GM19463 (cell line): ENCODE data around the gene ZBTB40.

Source experiments
- ATAC-seq: cut with Tn5 transposase; IDR thresholded peaks from one replicate; pipeline ENCODE4 v1.9.1; 2021; ENCODE audit warnings: mild to moderate bottlenecking, moderate library complexity; ENCODE audit not compliant: unreplicated experiment

The ZBTB40 gene

DNA sequence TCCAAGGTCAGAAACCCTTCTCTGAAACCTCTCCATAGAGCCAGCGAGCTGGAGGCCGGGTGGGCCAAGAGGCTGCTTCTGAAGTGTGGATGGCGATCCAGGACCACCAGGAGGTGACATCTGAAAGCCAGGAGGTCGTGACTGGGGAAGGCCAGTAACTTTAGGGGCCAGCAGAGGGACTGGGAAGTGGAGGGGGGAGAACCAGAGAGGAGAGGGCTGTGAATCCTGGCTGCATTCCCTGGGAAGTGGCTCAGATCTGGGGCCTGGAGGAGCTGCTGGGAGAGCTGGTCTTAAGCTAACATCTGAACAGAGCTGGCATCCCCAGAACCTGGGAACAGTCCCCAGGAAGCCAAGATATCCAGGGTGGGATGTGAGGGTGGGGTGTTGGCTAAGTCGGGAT is 100.4 kb downstream of the ZBTB40 start:
- ATAC-seq: no peak

DNA sequence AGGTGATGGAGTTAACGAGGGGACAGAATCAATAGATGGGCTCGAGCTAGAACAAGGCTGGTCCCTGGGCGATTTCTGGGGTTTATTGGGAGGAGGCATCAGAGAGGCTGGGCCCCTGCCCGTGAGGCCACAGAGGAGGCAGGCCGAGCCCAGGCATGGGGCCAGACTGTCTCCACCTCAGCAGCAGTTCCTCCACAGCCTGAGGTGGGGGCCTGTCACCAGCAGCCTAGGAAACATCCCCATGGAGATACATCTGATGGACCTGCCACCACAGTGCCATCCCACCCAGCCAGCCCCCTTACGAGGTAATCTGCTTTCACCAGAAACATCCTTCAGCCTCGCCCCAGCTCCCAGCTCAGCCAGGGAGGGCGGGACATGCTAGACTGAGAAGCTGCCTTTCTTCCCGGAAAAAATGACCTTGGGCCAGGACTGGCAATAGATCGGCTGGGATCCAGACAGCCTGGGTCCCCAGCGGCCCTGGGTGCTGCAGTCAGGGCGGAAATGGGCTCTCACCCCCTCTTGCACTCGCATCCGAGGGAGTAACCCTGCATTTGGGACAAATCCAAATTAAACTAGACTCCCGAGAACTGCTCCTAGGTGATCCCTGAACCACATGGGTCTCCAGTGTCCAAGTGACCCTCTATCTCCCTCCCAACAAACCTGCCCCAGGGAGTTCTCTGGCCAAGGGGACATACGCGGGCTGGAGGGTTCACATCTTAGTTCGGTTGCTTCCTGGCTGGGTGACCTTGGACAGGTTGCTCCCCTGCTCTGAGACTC is 101.6 kb downstream of the ZBTB40 start:
- no peak for ATAC-seq

DNA sequence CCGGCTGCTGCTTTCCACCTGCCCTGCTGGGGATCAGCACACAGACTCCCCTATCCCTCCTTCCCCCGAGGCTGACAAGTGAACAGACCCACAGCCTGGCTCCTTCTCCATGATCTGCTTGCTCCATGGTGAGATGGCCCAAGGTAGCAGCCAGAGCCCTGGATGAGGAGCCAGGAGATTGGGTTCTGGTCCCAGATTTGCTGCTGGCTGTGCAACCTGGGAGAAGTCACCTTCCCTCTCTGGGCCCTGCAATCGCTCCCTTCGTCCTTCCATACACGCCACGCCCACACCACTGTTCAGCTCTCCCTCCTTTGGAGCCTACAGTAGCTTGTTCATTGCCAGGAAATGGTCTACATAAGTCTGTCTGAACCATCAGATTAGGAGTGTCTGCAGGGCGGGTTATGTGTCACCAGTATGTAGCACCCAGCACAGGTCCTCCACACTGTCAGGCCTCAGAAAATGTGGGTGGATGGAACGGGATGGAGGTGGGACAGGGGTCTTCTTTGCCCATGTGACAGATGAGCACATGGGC is 102.4 kb downstream of the ZBTB40 start:
- ATAC-seq: no peak

DNA sequence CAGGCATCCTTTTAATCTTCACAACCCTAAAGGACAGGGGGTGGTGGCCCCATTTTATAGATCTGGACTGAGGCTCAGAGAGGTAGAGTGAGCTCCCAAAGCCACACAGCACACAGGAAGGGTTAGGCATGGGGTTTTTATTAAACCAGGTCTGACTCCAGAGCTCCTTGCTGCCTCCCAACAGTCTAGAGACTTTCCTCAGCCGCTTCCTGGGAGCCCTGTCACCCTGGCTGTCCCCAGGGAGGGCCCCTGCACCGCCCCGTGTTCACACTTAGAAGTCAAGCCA is 103.7 kb downstream of the ZBTB40 start:
- no peak for ATAC-seq

DNA sequence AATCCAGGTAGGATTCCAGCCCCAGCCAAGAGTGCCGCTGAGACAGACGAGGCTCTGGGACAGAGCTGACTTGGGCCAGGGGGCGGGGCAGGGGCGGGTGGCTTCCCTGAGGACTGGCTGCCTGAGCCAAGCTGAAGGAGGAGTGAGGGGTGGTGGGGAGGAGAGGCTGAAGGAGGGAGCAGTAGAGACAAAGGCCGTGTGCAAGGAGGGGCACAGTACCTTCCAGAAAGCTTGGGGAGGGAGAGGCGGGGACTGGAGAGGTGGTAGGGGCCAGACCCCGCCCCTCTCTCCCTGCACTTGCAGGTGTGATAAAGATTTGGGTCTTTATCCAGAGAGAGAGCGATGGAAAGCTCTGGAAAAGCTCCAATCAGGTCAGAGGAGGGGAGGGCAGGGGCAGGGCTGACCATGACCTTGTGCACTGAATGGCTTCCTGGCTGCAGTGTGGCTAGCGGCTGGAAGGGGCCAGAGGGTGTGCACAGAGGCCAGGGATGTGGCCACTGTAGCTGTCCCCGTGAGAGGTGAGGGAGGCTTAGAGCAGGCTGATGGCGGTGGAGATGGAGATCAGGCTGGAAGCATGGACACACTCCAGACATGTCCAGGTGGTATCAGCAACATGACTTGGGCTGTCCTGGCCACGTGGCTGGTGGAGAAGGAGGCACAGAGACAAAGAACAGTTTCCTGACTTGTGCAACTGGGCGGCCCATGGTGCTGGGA is 104.9 kb downstream of the ZBTB40 start:
- no peak for ATAC-seq

DNA sequence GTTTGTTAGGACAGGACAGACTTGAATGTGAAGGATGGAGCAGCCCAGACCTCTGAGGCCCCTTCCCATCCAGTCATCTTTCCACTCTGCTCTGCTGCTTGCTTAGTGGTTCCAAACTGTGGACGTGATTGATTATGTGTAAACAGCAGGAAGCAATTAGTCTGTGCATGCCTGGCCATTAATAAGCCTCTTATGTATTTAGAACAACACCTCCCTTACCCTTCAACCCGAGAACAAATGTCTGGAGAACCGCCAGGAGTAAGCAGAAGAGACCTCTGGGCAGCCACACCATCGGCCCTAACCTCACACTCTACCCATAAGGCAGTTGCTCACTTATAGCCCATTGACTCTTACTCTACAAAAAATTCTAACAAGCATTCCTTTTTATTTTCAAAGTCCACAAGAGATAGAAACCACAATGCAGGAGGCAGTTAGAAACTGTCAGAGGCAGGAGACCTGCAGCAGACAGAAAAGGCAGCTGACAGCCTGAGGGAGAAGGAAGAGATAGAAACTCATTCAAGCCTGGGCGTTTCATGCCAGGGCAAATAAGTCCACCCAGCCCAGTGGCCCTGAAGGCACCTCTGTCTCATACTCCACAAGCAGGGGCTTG is 105.8 kb downstream of the ZBTB40 start:
- no peak for ATAC-seq

DNA sequence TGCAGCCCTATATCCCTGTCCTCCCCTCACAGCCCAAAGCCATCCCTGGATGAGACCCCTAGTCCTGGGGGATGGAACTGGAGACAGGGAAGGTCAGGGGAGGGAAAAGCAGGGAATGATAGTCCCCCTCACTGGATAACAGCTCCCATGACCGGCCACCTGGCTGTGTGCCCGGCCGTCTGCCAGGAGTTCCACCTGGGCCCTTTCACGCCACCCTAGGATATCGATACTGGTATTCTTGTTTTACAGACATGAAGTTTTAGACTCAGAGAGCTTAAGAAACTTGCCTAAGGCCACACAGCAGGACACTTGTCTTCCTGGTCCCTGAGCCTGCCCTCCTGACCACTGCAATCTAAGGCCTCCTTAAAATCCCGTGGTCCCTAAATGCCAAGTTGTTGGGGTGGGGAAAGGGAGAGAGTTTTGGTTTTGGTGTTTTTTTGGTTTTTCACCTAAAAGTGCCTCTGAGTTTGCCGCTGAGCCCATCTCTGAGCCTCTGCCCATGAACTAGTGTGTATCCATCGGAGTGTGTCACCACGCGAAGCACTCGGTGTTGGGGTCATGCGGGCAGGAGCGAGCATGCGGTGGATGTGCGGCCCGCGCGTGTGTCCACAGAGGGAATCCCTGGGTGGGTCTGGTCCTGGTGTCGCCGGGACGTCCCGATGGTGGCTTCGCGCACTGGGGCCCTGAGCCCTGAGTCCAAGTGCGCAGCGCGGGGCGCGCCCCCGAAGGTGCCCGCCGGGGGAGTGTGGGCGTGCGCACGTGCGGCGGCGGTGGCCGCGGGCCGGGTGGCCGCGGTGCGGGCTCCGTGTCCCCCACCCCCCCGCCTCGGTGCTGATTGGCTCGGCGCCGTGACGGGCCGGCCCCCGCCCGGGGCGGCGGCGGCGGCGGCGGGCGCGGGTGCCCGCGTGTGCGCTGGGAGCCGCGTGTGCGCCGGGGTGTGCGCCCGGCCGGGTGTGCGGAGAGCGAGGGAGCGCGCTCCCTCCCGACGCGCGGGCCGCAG is 111.2 kb downstream of the ZBTB40 start, which contains the start of gene EPHA8:
EPHA8 (plus strand) TSS at position 906 of the 1,000 bp plus-strand sequence. CDS start 147 bp downstream, outside the sequence.
- no peak for ATAC-seq

DNA sequence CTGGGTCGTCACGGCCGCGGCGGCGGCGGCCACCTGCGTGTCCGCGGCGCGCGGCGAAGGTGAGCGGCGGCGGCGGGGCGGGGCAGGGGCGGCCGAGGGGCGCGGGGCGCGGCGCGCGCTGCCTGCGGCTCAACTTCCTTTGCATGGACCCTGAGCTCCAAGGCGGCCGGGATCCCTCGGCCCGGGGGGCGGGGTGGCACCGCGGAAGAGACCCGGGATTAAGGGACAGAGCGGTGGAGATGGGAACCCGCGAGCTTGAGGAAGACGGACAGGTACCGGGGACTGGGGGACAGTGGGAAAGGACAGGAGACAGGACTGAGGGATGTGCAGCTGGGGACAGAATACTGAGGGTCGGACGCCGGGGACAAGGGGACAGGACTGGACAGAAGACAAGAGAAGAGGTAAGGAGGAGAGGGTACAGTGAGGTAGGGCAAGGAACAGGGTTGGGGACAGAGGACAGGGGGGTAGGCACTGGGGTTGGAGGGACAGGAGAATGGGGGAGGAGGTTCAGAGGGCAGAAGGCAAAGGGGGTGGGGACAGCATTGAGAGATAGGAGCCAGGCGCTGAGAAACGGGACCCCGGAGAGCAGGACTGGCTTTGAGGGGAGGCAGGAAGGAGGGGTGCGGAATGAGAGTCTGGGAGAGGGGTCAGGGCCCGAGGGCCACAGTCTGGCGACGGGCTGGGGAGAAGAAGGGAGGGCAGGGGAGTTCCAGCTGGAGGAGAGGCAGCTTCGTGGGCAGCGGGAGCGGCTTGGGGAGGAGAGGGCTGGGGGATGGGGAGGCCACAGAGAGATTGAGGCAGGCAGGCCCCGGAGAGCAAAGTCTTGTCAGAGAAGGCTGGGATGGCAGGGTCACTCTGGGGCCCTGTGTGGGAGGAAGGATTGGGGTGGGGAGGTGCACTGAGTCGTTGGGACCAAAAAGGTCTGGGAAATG is 112.3 kb downstream of the ZBTB40 start:
- no peak for ATAC-seq

DNA sequence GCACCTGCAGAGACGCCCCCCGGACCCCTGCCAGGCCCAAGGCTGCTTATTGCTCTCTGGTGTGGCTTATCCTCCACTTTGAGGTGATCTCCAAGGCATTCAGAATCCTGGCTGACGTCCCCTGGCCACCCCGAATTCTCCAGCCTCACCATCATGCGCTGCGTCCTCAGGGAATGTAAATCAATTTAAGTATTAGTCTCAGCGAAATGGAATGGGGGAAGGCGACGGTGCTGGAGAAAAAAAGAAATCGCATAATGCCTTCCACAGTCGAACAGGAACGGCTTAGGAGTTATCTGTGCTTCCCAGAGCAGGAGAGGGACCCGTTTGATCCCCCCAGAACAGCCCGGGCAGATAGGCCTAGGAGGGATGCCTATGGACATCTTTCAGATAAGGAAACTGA is 114.5 kb downstream of the ZBTB40 start:
- no peak for ATAC-seq

DNA sequence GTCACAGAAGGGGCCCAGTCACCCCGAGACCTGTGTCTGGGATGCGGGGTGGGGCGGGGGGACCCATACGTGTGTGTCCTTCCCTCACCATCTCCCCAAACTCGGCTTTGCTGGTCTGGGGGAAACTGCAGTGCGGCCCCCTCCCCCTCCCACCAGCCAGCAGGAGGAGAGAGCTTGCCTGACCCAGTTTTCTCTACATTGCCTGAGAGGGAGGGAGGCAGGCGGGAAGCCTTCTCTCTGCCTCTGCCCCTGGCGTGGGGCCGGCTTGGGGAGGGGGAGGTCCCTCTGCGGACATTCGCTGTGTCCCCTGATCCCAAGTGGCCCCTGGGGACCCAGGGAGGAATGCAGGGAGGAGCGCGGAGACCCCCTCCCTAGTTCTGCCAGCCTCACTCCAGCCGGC is 115.5 kb downstream of the ZBTB40 start:
- ATAC-seq: no peak

DNA sequence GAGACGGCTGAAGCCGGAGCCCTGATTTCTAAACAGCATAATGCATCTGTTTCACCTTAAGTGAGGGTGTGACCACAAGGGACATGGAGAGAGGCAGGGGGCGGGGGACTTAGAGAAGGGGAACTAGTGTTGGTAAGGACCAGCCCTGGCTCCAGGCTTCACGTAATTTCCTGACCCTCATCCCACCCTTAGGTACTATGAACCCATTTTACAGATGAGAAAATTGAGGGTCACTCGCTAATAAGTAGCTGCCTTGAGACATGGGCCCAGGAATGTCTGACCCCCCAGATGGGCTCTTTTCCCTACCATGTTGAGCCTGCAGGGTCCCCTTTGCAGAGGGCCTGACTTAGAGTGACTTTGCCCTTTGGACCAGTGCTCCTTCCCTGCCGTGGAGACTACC is 116.3 kb downstream of the ZBTB40 start:
- no peak for ATAC-seq

DNA sequence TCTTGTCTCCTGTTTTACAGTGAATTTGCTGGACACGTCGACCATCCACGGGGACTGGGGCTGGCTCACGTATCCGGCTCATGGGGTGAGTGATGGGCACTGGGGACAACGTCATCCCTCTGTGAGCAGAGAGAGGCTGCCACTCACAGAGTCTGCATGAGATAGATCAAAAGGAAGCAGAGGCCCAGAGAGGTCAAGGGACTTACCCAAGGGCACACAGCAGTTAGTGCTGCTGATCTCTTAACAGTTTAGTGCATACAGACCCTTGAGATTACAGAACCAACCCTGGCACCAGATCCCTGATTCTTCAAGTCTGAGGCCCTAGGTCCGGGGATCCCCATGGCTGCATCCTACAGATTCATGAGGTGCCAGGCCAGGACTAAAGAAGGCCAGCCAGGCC is 117.6 kb downstream of the ZBTB40 start:
- ATAC-seq: no peak

DNA sequence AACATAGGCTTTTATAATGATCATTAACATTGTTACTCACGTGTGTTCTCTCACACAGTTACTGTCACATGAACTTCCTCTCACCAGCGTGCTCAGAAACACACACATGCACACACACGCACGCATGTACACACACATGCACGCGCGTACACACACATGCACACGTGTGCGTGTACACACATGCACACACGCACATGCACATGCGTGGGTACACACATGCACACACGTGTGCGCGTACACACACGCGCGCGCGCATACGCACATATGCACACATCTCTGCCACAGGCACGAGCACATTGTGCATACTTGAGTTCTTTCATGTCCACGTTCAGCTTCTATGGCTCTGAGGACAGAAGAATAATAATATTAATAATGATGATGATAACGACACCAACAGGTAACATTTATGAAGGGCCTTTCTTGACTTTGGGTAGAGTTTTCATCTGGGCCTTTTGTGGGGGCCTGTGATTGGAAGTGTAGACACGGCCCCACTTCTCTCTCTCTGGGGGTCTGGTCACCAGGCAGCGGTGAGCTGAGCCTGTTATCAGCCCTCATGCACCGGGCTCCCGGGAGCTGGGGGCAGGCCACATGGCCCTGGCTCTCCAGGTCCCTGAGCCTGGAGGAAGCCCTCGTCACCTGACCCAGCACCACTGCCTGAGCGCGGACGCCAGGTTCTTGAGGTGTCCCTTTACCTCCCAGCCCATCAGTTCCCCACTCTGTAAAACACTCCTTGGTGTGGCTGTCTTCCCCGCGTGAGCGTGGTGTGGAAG is 118.7 kb downstream of the ZBTB40 start:
- no peak for ATAC-seq

DNA sequence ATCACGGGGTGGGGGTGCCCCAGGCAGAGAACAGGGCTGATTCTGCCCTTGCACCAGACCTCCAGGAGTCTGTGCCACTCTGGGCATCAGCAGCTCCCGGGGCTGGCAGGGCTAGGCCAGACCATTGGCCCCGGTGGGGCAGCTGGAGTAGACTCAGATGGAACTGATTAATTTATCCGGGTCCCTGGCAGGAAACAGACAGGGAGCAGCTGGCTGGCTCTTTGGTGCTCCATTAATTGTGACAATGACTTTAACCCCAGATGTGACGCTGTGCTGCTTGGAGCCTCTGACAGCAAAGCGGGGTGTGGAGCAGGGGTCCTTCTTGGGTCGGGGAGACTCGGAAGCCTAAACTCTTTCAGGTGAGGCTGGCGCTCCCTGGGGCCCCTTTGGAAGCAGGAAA is 121.2 kb downstream of the ZBTB40 start:
- ATAC-seq: no peak

DNA sequence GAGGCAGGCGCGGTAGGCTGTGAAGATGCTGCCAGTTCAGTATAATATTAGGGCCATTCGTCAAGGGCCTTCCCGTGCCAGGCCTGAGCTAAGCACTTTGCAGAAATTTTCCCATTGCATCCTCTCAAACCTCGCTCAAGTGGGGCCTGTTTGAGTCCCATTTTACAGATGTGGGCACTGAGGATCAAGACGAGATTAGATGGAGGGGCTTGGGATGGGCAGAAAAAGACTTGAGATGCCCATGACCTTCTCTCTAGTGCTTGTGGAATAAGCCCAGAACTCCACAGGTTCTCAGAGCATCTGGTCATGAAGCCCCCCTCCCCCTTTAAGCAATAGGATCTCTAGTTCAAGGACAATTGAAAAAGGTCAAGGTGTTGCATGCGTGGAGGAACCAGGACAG is 121.6 kb downstream of the ZBTB40 start:
- ATAC-seq: no peak

DNA sequence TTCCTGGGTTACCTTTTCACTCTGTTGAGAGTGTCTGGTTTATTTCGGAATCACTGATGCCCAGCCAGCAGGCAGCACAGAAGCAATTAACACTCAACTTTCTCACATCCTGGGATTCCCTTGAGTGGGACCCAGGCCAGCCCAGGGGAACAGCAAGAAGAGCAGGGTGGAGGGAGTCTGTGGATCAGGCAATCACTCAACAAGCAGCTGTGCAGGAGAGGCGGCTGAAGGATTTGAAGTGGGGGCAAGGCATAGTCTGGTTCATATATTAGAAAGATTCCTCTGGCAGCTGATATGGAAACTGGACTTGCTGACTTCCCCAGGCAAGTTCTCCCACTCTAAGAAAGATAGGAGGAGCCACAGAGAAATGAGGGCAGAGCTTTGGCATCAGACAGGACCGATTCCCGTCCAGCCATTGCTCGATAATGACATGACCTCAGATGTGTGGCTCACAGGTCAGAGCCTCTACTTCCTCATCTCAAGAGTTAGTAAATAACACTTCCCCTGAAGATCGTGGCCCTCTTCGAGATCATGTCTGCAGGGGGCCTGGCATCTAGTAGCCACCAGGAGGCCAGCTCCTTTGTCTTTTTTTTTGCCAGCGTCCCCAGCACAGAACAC is 124.0 kb downstream of the ZBTB40 start:
- ATAC-seq: no peak

DNA sequence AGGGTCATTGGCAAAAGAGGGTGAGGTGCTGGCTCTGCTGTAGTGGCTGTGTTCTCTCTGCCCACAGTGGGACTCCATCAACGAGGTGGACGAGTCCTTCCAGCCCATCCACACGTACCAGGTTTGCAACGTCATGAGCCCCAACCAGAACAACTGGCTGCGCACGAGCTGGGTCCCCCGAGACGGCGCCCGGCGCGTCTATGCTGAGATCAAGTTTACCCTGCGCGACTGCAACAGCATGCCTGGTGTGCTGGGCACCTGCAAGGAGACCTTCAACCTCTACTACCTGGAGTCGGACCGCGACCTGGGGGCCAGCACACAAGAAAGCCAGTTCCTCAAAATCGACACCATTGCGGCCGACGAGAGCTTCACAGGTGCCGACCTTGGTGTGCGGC is 124.5 kb downstream of the ZBTB40 start:
- ATAC-seq: no peak

DNA sequence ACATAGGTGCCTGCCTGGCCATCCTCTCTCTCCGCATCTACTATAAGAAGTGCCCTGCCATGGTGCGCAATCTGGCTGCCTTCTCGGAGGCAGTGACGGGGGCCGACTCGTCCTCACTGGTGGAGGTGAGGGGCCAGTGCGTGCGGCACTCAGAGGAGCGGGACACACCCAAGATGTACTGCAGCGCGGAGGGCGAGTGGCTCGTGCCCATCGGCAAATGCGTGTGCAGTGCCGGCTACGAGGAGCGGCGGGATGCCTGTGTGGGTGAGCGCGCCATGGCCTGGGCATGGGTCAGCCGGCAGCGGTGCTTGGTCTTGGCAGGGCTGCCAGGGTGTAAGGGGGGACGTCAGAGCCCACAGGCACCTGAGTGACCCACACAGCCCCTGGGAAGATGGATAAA is 125.0 kb downstream of the ZBTB40 start:
- no peak for ATAC-seq
